MM.1S (cell line): Measurements from ENCODE around the gene PPP4R1.

Experiments
- CTCF ChIP-seq: fragments of 300-600 bp; sonication (generic); IDR thresholded peaks from 2 replicates; pipeline ENCODE4 v1.5.1; 2016; ENCODE audit warnings: antibody characterized with exemption, low read length, mixed read lengths
- EZH2 ChIP-seq: fragments of 300-600 bp; sonication (generic); optimal IDR thresholded peaks from 2 replicates; pipeline ENCODE3; 2017; ENCODE audit warnings: low read depth, mild to moderate bottlenecking, antibody characterized with exemption, low read length, mixed read lengths

GRCh38 chr18:9642799-9643462, 28.6 kb upstream of the PPP4R1 start:
- no peak for TF ChIP-seq EZH2
- TF ChIP-seq CTCF, result no peak
